SKM-1 treated with dmso at 0.1 percent for 144 hours (cell line): Measurements from ENCODE around the gene H6PD.

ENCODE experiments used
- DNase-seq: peaks from one replicate; lab custom pipeline; 2025; ENCODE audit not compliant: unreplicated experiment; lab: John Stamatoyannopoulos, UW

Gene H6PD

DNA sequence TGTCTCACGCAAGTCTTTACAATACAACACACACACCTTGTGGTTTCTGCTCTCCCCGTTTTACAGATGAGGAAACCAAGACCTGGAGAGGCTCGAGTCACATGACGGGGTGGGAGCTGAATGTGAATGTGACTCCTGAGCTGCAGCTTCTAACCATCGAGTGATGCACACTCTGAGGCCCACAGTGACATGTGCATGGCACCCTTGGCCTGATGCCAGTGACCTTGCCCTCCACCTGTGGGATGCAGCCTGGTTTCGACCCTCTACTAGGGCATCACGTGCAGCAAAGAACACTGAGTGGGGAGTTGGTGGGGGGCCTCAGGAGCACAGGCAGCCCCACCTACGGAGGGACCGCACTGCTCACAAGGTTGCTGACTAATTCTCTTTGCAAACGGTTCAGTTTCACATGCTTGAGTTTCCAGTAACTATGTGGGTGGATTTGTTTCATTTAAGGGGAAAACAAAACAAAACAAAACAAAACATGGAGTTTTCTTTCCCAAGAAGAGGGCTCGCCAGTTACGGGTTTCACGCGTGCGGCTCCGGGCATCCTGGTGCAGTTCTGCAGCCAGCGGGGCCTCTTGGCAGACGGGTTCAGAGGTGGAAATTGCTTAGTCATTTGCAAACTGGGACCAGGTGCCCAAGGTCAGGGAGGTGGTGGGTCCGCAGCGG is 81.0 kb downstream of the H6PD start:
- no peak for DNase-seq

- no peak for DNase-seq
Observed at GRCh38 chr1:9316080-9316444, 81.5 kb downstream of the H6PD start.

- no peak for DNase-seq
Observed at GRCh38 chr1:9316512-9316911, 81.9 kb downstream of the H6PD start.

- DNase-seq, result no peak
Observed at GRCh38 chr1:9317072-9317471, 82.5 kb downstream of the H6PD start.

- DNase-seq, result no peak
Observed at GRCh38 chr1:9317591-9318417, 83.2 kb downstream of the H6PD start.

DNA sequence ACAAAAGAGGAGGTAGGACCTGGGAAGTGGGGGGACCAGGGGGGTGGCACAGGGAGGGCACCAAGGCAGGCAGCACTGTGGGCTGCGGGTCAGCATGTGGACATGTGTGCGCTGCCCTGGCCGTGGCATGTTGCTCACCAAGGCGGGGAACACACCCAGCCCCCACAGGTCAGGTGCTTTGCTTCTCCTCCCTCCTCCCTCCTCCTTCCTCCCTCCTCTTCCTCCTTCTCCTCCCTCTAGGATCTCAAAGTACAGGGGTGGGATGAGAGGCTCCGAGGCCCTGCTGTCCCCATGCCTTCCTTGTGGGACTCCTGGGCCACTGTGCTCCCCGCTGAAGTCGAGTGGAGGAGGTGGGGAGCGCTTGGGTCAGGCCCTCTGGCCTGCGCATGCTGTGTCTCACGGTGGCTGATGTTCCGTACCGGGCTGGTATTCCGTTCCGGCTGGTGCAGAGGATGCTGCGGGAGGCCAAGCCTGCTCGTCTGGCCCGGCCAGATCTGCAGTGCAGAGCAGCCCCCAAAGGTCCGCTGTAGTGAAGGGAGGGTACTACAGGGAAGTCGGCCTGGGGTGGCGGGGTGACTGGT is 84.7 kb downstream of the H6PD start:
- no peak for DNase-seq

DNA sequence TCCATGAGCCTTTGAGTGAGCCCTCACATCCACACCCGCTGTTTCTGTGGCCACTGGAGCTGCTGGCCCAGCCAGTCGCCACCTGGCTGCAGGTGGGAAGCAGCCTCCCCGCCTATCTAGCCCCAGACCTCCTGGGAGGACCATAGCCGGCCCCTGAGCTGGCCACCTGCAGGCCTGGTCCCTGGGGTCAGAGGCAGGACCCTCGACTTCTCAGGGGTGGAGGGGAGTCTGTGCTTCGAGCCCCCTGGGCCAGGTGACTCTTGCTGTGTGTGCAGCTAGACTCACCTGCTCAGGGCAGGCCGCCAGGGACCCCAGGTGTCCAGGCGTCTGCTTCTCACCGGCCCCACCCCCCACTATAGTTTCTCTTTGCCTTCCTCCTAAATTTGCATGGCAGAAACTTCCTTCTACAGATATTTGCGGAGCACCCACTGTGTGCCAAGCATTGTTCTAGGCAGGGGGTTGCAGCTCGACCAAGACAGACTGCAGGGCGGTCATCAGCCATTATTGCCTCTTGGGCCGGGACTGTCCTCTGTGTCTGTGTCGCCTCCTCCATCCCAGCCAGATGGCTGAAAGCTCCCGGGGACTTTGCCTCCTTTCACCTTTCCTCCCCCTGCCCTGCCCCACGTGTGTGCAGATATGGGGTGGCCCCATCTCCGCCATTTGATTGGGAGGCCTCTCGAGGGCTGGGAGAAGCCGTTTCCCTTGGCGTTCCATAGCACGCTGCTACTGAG is 85.4 kb downstream of the H6PD start:
- no peak for DNase-seq
